HCT116 (cell line): ENCODE data around the gene CEP72.

Source experiments
- CTCF ChIP-seq, 3 experiments: fragments of 200-600 bp in 1 of 3; sonication (generic) in 1 of 3; IDR thresholded peaks in 2 of 3; conservative IDR thresholded peaks in 1 of 3; 2 replicates each; pipeline ENCODE4 v1.5.1; 2012 to 2017; ENCODE audit warnings: low read depth in 2 of 3, low read length in 2 of 3, antibody characterized with exemption in 1 of 3, borderline replicate concordance in 1 of 3, control low read depth in 1 of 3, mild to moderate bottlenecking in 1 of 3, mixed read lengths in 1 of 3, mixed run types in 1 of 3, moderate library complexity in 1 of 3; ENCODE audit not compliant: insufficient read depth in 1 of 3
- ELF1 ChIP-seq: IDR thresholded peaks from 2 replicates; pipeline ENCODE4 v1.6.1; 2012; ENCODE audit warnings: low read depth, borderline replicate concordance
- FOSL1 ChIP-seq: IDR thresholded peaks from 2 replicates; pipeline ENCODE4 v1.6.1; 2012; ENCODE audit warnings: low read depth
- JUND ChIP-seq: IDR thresholded peaks from 2 replicates; pipeline ENCODE4 v1.6.1; 2012
- MAX ChIP-seq: IDR thresholded peaks from 2 replicates; pipeline ENCODE4 v1.6.1; 2012
- POLR2A ChIP-seq: IDR thresholded peaks from 2 replicates; pipeline ENCODE4 v1.7.0; 2011; ENCODE audit warnings: borderline replicate concordance; ENCODE audit not compliant: insufficient read depth, insufficient read length; ENCODE audit errors: extremely low read depth
- RAD21 ChIP-seq: IDR thresholded peaks from 2 replicates; pipeline ENCODE4 v1.6.1; 2012; ENCODE audit warnings: low read depth, mild to moderate bottlenecking

DNA sequence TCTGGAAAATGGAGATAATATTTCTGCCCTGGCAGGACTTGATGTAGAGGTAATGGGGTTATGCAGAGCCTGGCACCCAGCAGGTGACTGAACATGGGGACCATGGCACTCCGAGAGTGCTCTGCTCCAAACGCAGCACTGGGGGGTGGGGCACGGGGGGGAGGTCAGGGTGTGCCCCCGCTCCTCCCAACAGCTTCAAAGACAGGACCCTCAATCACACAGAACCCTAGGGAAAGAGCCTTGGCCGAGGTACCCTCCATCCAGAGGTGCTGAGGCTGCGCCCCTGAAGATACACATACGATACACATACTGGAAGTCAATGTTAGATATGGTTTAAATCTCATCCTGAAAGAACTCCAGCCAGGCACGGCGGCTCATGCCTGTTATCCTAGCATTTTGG, 26.6 kb upstream of the CEP72 start:
- TF ChIP-seq CTCF (IDR thresholded peaks at IDR 0.05 in 2 of 3, conservative IDR thresholded peaks at IDR 0.05 in 1 of 3; ENCODE audit: borderline replicate concordance in 1 of 3, insufficient read depth in 1 of 3, low read depth in 2 of 3, low read length in 2 of 3) (no peak), MAX (no peak), RAD21 (no peak), FOSL1 (no peak), JUND (no peak), ELF1 (no peak), POLR2A (no peak)
